ENCODE results near the gene CERT1.

DNA sequence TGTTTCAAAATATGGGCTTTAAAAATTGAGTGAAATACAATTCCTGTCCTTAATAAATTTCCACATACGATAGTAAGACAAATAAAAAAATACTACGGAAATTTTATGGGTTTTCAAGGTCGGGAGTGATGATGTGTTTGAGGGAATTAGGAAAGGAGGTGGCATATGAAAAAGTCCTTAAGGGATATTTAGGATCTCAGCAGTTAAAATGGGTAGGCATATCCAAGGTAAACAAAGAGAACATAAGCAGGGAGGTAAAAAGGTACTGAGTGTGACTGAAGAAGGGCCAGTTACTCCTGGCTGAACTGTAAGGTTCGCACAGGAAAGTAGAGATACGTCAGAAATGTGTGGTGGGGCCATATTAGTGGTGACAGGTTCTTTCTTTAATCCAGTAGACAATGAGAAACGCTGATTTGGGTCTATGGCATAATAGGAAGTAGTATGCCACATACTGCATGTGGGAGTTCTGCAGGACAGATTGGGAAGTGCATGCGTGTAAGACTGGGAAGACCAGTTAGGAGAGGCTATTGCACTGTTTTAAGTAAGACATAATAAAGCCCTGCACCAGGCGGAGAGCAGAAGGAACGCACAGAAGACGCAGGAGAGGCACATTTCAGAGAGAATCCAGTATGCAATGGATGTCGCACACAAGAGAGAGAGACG is 175.3 kb downstream of the CERT1 start:
- no peak for TF ChIP-seq POLR2A (IDR thresholded peaks at IDR 0.05)
- TF ChIP-seq, protein P1, sequence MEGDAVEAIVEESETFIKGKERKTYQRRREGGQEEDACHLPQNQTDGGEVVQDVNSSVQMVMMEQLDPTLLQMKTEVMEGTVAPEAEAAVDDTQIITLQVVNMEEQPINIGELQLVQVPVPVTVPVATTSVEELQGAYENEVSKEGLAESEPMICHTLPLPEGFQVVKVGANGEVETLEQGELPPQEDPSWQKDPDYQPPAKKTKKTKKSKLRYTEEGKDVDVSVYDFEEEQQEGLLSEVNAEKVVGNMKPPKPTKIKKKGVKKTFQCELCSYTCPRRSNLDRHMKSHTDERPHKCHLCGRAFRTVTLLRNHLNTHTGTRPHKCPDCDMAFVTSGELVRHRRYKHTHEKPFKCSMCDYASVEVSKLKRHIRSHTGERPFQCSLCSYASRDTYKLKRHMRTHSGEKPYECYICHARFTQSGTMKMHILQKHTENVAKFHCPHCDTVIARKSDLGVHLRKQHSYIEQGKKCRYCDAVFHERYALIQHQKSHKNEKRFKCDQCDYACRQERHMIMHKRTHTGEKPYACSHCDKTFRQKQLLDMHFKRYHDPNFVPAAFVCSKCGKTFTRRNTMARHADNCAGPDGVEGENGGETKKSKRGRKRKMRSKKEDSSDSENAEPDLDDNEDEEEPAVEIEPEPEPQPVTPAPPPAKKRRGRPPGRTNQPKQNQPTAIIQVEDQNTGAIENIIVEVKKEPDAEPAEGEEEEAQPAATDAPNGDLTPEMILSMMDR (IDR thresholded peaks at IDR 0.05), result peak; percentile 23 to 64 (median 48)
